Thoracic aorta (tissue), 2 donors: ENCODE data around the gene SLC45A3. TPM values are rescaled to one million over a fixed set of nuclear protein-coding genes. Genes with fewer than 3 reads are reported as not detected.

Experiments
- ATAC-seq: fragments of 150-250 bp; one replicate; pipeline ENCODE4 v1.8.0; 2017; ENCODE audit warnings: low read depth; ENCODE audit not compliant: insufficient number of reproducible peaks, low FRiP score
- DNase-seq: peaks from one replicate; pipeline ENCODE4 v3.0.0-alpha.2; 2020; ENCODE audit warnings: low spot score
- H3K27ac ChIP-seq, 2 donors: fragments of 200-600 bp; sonication (generic); 1 replicate in 1 of 2; 2 replicates in 1 of 2; pipeline ENCODE4 v1.5.1; 2016; ENCODE audit warnings: mild to moderate bottlenecking in 2 of 2, moderate library complexity in 2 of 2
- H3K27me3 ChIP-seq: fragments of 200-600 bp; sonication (generic); replicated peaks from 2 replicates; pipeline ENCODE4 v1.6.0; 2016; ENCODE audit warnings: mild to moderate bottlenecking; ENCODE audit not compliant: insufficient read depth
- H3K36me3 ChIP-seq: fragments of 200-600 bp; sonication (generic); one replicate; pipeline ENCODE4 v1.5.1; 2016
- H3K4me1 ChIP-seq, 2 donors: fragments of 200-600 bp; sonication (generic); 1 replicate in 1 of 2; 2 replicates in 1 of 2; pipeline versions ENCODE4 v1.5.1 to v1.6.0; 2016; ENCODE audit warnings: low read depth in 2 of 2, mild to moderate bottlenecking in 1 of 2; ENCODE audit not compliant: control insufficient read depth in 1 of 2
- H3K4me3 ChIP-seq: fragments of 200-600 bp; sonication (generic); 2 replicates; pipeline ENCODE4 v1.5.1; 2016; ENCODE audit warnings: mild to moderate bottlenecking
- H3K9me3 ChIP-seq: fragments of 200-600 bp; sonication (generic); 2 replicates; pipeline ENCODE4 v1.5.1; 2016
- total RNA-seq, 2 donors: library from RNA; depleted of rRNA; stranded (reverse); fragments of >200 nt; gene quantifications; one replicate each; pipeline versions ENCODE4 v1.1.0 to v1.2.3, GENCODE V29; 2016
- TF ChIP-seq, protein P1 (sequence below): fragments of 200-600 bp; sonication (generic); IDR thresholded peaks from one replicate; pipeline ENCODE4 v1.5.1; 2019; ENCODE audit warnings: antibody characterized with exemption

Gene SLC45A3
- total RNA-seq, 2 donors from 2014 or later = 5.3 to 8.3 TPM

DNA sequence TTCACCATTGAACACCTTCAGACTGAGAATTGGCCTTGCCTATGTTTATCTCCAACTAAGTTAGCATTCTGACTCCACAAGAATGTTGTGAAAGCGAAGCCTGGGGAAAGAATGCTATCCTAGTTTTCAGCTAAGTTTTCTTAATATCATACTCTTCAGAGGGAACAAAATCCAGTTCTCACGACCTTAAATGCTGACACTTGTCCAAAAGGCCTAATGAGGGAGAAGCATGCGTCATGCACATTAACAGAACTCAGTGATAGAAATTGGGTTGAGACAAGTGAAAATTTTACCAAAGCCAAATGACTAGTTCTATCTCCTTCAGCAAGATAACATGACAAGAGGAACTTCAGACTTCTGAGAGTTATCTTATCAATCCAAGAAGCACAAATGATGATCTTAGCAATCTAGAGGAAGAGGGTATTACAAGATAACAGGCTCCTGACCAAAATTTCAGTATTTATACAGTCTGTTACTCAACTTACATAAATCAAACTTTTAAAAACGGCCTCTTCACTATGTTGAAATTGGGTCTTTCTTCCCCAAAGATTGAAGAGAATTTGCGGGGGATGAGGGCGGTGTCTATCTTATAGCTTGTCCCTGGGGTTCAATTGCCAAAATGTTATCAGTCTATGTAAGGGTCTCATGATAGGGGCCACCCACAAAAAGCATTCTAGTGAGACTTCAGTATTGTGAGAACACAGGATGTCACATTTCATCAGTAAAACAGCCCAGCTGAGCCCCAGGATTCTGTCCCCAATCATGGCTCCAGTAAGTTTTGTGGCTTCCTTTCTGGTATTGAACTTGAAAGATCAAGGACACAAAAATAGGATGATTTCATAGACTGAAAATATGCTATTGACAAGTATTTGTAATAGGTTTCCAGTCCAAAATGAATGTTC is 26.5 kb upstream of the SLC45A3 start:
- no peak for ATAC-seq
- Histone ChIP-seq H3K9me3 (no peaks in the 10 kb centered on the region), H3K27ac (no peak overlapping the region), H3K27me3 (no peaks in the 10 kb centered on the region), H3K36me3 (no peaks in the 10 kb centered on the region), H3K4me1 (peaks cover 3 to 17% of the 10 kb centered on the region in 2 donors), H3K4me3 (no peak overlapping the region)
- no peak for DNase-seq
- TF ChIP-seq, protein P1, sequence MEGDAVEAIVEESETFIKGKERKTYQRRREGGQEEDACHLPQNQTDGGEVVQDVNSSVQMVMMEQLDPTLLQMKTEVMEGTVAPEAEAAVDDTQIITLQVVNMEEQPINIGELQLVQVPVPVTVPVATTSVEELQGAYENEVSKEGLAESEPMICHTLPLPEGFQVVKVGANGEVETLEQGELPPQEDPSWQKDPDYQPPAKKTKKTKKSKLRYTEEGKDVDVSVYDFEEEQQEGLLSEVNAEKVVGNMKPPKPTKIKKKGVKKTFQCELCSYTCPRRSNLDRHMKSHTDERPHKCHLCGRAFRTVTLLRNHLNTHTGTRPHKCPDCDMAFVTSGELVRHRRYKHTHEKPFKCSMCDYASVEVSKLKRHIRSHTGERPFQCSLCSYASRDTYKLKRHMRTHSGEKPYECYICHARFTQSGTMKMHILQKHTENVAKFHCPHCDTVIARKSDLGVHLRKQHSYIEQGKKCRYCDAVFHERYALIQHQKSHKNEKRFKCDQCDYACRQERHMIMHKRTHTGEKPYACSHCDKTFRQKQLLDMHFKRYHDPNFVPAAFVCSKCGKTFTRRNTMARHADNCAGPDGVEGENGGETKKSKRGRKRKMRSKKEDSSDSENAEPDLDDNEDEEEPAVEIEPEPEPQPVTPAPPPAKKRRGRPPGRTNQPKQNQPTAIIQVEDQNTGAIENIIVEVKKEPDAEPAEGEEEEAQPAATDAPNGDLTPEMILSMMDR = no peak

DNA sequence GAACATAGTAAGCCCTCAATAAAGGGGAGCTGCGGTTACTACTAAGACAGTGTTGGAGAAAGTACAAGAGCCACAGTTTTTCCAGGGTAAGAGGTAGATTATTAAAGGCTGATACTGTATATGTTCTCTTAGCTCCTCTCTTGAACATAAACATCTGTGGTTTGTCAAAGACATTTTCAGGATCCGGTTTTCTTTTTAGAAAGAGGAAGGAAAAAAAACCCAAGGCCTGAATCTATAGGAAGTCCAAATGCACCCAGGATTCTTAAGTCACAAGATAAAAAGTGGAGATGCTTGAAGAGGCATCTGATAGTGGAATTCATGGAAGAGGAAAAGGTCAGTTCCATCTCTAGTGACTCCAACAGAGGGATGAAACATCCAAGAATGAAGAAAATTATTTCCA is 24.6 kb upstream of the SLC45A3 start:
- Histone ChIP-seq H3K27ac (no peak overlapping the region), H3K27me3 (no peaks in the 10 kb centered on the region), H3K36me3 (no peaks in the 10 kb centered on the region), H3K4me1 (peaks cover 3 to 8% of the 10 kb centered on the region in 2 donors), H3K4me3 (no peak overlapping the region), H3K9me3 (no peaks in the 10 kb centered on the region)
- TF ChIP-seq, protein P1 = no peak
- DNase-seq (no peak), ATAC-seq (no peak)

DNA sequence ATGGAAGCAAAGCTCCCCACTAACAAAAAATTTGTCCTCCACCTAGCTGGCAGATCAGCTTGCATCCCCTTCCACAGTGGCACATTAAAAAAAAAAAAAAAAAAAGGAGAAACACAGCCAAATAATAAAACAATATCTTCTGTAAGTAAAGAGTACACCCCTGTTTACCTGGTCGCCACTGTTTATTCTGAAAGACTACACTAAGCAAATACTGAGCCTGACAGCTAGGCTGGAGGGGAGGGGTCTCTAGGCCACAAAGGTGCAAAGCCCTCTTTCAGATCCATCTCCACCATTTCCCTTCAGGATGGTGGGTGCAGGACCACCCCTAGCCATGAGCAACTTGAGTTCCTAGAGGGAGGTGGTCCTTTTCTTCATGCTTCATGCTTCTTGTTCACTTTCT is 22.8 kb upstream of the SLC45A3 start:
- no peaks in the 10 kb centered on the region for H3K4me1 ChIP-seq

DNA sequence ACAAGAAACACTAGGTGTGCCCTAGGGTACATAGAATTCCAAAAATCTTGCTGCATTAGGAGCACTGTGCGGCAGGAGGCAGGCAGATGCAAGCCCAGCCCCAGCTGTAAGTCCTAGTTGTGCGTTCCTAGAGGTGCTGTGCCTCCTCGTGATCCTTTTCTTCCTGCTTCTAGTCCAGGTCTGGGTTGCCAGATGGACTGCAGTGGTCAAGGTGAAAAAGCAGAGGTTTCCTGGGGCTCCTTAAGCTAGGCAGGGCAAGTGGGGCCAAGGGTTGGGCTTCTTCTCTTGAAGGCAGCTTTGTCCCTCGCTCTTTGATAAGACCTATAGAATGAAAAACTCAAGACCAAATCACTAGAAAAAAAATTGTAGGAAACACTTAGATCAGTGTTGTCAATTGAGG is 21.6 kb upstream of the SLC45A3 start:
- no peaks in the 10 kb centered on the region for H3K4me1 ChIP-seq
- no peaks in the 10 kb centered on the region for H3K9me3 ChIP-seq
- TF ChIP-seq, protein P1 = no peak
- H3K36me3 ChIP-seq = no peaks in the 10 kb centered on the region
- no peak overlapping the region for H3K4me3 ChIP-seq
- ATAC-seq = no peak
- no peak overlapping the region for H3K27ac ChIP-seq
- no peak for DNase-seq
- H3K27me3 ChIP-seq = no peaks in the 10 kb centered on the region

More for the DNA sequence above, 22.8 kb upstream of the SLC45A3 start:
- TF ChIP-seq, protein P1 = no peak
- no peak for DNase-seq
- Histone ChIP-seq H3K36me3 (no peaks in the 10 kb centered on the region), H3K9me3 (no peaks in the 10 kb centered on the region), H3K27me3 (no peaks in the 10 kb centered on the region), H3K4me3 (no peak overlapping the region), H3K27ac (no peak overlapping the region)
- ATAC-seq = no peak

DNA sequence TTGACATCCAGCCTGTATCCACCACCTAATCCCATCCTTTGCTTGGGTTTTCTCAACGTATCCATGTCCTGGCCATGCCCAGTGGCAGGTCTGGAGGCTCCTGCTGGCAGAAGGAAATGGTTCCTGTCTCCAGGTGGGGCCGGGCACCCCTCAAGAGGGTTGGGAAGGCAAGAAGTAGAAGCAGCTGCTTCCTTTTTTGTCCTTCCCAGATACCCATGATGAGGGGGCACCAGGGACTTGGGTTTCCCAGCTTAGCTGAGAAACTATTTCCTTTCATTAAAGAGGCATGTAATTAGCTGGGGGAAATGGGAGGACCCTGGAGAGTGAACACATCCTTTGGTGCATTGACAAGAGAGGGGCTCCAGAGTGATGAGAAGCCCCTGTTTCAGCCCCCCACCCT is 21.1 kb upstream of the SLC45A3 start:
- ATAC-seq = no peak
- no peaks in the 10 kb centered on the region for H3K9me3 ChIP-seq
- TF ChIP-seq, protein P1 = no peak

More for the DNA sequence above, 21.1 kb upstream of the SLC45A3 start:
- Histone ChIP-seq H3K36me3 (no peaks in the 10 kb centered on the region), H3K27me3 (no peaks in the 10 kb centered on the region), H3K4me3 (no peak overlapping the region), H3K4me1 (no peaks in the 10 kb centered on the region), H3K27ac (no peak overlapping the region)
- no peak for DNase-seq
